ENCODE data around the gene C1orf122. TPM values are rescaled to one million over a fixed set of nuclear protein-coding genes. Genes with fewer than 3 reads are reported as not detected.

The C1orf122 gene
- total RNA-seq, 1 donor from 2014 or later: 52.2 TPM

GRCh38 chr1:37831109-37831508 lies 23.5 kb downstream of the C1orf122 start:
- ATAC-seq (ENCODE audit: poor library complexity): no peak
- DNase-seq: no peak
- intact Hi-C loops (cut with DNase I): no loop called here

DNA sequence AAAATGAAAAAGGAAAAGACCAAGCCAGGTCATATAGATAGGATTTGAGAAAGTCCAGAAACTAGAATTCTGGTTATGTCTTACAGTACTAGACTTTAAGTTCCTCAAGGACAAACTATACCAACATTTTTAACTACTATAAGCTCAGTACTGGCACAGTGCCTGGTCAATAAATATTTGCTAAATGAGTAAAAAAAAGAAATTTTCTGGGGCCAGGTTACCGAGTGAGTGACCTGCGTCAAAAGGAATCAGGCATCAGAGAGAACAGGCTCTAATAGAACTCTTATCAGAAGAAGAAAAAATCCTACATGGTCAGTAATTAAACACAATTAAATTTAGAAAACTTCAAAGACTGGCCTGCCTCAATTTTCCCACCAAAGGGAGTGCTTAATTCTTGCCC lies 24.2 kb downstream of the C1orf122 start:
- intact Hi-C loops (cut with DNase I): no loop called here
- DNase-seq (no peak), ATAC-seq (ENCODE audit: poor library complexity) (no peak)

DNA sequence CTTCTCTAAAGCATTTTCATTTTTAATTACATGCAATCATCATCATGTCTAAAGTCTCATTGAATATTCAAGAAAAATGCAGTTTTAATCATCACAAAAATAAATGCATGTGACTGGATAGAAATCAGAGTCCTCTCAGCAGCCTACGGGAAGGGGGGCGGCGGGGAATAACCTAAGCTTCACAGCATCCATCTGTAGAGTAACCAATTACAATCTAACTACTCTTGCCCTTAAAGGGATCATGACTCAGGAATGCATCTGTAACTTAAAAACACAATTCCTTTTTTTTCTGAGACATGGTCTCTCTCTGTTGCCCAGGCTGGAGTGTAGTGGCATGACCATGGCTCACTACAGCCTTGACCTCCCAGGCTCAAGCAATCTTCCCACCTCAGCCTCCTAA lies 29.2 kb downstream of the C1orf122 start:
- intact Hi-C loops (cut with DNase I): no loop called here
- DNase-seq (no peak), ATAC-seq (ENCODE audit: poor library complexity) (no peak)

DNA sequence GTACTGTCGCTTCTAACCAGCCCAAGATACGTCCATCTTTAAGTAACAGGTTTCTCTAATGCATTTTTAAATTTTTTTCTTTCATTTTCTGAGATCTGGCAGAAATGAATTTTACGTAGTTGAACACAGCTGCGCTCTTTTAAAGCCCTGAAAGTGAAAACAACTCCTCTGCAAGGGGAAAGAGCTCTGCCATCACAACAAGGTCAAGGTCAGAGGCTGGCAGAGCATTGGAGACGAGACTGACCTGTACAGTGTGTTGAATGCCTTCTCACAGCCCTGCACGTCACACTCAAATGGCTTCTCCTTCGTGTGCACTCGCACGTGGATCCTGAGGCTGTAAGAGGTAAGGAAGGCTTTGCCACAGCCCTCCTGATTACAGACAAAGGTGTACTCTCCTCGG lies 32.1 kb downstream of the C1orf122 start:
- intact Hi-C loops (cut with DNase I): no loop called here
- ATAC-seq (ENCODE audit: poor library complexity) (peak; percentile 61), DNase-seq (no peak)

DNA sequence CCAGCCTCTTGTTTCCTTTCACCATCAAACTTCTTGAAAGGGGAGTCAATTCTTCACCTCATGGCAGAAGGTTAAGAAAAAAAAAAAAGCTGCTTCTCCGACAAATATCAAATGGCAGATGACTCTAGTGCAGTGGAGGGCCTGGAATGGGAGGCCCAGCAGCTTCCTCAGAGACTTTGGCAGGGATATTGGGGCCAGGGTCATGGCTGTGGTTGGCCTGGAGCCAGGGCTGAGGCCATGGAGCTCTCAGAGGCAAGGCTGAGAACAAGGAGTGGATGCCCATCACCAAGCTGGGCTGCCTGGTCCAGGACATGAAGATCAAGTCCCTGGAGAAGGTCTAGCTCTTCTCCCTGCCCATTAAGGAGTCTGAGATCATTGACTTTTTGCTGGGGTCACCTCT lies 33.1 kb downstream of the C1orf122 start:
- intact Hi-C loops (cut with DNase I): no loop called here
- ATAC-seq (ENCODE audit: poor library complexity) (no peak), DNase-seq (no peak)

DNA sequence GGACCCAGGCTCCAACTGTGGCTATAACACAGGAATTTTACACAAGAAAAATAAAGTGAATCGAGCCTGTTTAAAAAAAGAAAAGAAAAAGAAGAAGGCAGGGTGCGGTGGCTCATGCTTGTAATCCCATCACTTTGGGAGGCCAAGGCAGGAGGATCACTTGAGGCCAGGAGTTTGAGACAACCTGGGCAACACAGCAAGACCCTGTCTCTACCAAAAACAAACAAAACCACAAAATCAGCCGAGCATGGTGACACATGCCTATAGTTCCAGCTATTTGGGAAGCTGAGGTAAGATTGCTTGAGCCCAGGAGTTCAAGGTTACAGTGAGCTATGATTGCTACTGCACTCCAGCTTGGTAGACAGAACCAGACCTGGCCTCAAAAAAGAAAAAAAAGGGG lies 34.1 kb downstream of the C1orf122 start:
- no peak for DNase-seq
- intact Hi-C loops (cut with DNase I): no loop called here
- no peak for ATAC-seq (ENCODE audit: poor library complexity)

GRCh38 chr1:37844536-37844935 lies 36.9 kb downstream of the C1orf122 start:
- ATAC-seq (ENCODE audit: poor library complexity): no peak
- no peak for DNase-seq
- intact Hi-C loops (cut with DNase I): no loop called here

GRCh38 chr1:37845049-37845646 lies 37.6 kb downstream of the C1orf122 start:
- no peak for DNase-seq
- ATAC-seq (ENCODE audit: poor library complexity): no peak
- intact Hi-C loops (cut with DNase I): no loop called here

- intact Hi-C loops (cut with DNase I): no loop called here
- no peak for ATAC-seq (ENCODE audit: poor library complexity)
- DNase-seq: no peak
Measured at GRCh38 chr1:37845786-37846185, 38.2 kb downstream of the C1orf122 start.

- no peak for ATAC-seq (ENCODE audit: poor library complexity)
- intact Hi-C loops (cut with DNase I): no loop called here
- no peak for DNase-seq
Measured at GRCh38 chr1:37846647-37847339, 39.2 kb downstream of the C1orf122 start.

GRCh38 chr1:37849480-37849879 lies 41.9 kb downstream of the C1orf122 start:
- intact Hi-C loops (cut with DNase I): no loop called here
- ATAC-seq (ENCODE audit: poor library complexity) (no peak), DNase-seq (no peak)

- intact Hi-C loops (cut with DNase I): loop anchor here (10.0 kb wide), 1 partner anchor 156 kb away; the partner anchor contains the start of gene CDCA8
- DNase-seq: no peak
- no peak for ATAC-seq (ENCODE audit: poor library complexity)
Measured at GRCh38 chr1:37850352-37850955, 42.9 kb downstream of the C1orf122 start.

DNA sequence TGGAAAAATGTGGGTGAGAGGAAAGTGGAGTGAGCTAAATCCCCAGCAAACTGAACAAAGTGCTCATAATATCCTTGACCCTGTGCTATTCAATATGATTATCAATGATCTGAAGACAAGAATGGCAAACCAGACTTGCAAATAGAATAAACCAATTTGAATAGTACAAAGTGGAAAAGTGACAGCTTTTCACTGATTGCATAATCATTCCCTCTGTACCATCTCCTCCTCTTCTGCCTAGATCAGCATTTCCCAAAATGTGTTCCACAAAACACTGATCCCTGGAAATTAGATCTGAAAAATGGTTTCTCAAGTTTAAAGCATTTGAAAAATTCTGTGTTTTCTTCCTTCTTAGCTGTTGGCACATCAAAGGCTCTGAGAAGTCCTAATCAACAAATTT lies 43.7 kb downstream of the C1orf122 start:
- intact Hi-C loops (cut with DNase I): loop anchor here (10.0 kb wide), 1 partner anchor 156 kb away; the partner anchor contains the start of gene CDCA8
- no peak for DNase-seq
- ATAC-seq (ENCODE audit: poor library complexity): no peak

DNA sequence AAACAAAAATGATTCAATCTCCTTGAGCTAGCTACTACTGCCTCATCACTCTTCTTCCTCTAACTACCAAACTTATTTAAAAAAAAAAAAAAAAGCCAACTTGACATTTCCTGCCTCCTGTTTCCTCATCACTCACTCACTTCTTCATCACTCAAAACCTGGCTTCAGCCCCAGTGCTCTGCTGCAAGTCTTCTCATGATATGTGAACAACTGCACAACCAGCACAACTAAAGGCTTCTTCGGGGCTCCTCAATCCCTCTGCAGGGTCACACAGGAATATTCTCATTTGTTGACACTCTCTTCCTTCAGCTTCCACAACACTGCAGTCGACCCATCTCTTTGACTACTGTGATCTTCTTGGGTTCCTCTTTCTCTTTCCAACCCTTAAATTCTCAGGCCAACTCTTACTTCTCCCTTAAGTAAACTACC lies 44.2 kb downstream of the C1orf122 start:
- intact Hi-C loops (cut with DNase I): loop anchor here (10.0 kb wide), 1 partner anchor 157 kb away; the partner anchor contains the start of gene CDCA8
- DNase-seq (no peak), ATAC-seq (ENCODE audit: poor library complexity) (peak; percentile 57)

DNA sequence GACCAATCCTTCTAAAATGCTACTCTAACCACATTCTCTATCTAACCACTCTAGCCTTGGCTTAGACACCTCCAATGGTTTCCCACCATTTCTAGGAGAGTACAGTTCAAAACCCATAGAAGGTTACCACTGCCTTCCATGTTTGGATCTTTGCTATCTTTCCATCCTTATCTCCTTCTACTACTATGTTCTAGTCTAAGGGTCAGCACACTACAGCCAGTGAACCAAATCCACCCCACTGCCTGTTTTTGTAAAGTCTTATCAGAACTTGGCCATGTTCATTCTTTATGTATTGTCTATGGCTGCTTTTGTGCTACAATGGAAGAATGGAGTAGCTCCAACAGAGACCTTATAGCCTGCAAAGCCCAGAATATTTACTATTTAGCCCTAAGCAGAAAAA lies 45.6 kb downstream of the C1orf122 start:
- no peak for DNase-seq
- intact Hi-C loops (cut with DNase I): loop anchor here (10.0 kb wide), 1 partner anchor 158 kb away; the partner anchor contains the start of gene CDCA8
- no peak for ATAC-seq (ENCODE audit: poor library complexity)

- no peak for DNase-seq
- no peak for ATAC-seq (ENCODE audit: poor library complexity)
- intact Hi-C loops (cut with DNase I): loop anchor here (10.0 kb wide), 1 partner anchor 160 kb away; the partner anchor contains the start of gene CDCA8
Measured at GRCh38 chr1:37854406-37854805, 46.8 kb downstream of the C1orf122 start.

Data from Right ventricle myocardium superior (tissue), 1 donor.